Panc1 (cell line): ENCODE measurements around the gene XYLT1.

Experiments used
- POLR2AphosphoS5 ChIP-seq: IDR thresholded peaks from 2 replicates; pipeline ENCODE4 v1.6.1; 2012; ENCODE audit warnings: mild to moderate bottlenecking, low read depth, low read length, moderate library complexity
- SIN3A ChIP-seq: IDR thresholded peaks from 2 replicates; pipeline ENCODE4 v1.6.1; 2012; ENCODE audit warnings: low read depth, mild to moderate bottlenecking, low read length, moderate library complexity, borderline replicate concordance; ENCODE audit not compliant: insufficient read depth
- TCF7L2 ChIP-seq: IDR thresholded peaks from 2 replicates; pipeline ENCODE4 v1.6.1; 2011; ENCODE audit warnings: mild to moderate bottlenecking, low read depth, low read length, inconsistent platforms
- TF ChIP-seq, protein P1 (sequence below): fragments of 450-650 bp; IDR thresholded peaks from 2 replicates; pipeline ENCODE4 v1.5.1; 2017; ENCODE audit warnings: mild to moderate bottlenecking
- TF ChIP-seq, protein P2 (sequence below), 2 experiments: IDR thresholded peaks; 2 replicates each; pipeline ENCODE4 v1.6.1; 2011 to 2012; ENCODE audit warnings: low read depth in 2 of 2, control low read depth in 1 of 2, low read length in 1 of 2, mild to moderate bottlenecking in 1 of 2, moderate library complexity in 1 of 2; ENCODE audit not compliant: insufficient read depth in 1 of 2

- TF ChIP-seq, protein P1, sequence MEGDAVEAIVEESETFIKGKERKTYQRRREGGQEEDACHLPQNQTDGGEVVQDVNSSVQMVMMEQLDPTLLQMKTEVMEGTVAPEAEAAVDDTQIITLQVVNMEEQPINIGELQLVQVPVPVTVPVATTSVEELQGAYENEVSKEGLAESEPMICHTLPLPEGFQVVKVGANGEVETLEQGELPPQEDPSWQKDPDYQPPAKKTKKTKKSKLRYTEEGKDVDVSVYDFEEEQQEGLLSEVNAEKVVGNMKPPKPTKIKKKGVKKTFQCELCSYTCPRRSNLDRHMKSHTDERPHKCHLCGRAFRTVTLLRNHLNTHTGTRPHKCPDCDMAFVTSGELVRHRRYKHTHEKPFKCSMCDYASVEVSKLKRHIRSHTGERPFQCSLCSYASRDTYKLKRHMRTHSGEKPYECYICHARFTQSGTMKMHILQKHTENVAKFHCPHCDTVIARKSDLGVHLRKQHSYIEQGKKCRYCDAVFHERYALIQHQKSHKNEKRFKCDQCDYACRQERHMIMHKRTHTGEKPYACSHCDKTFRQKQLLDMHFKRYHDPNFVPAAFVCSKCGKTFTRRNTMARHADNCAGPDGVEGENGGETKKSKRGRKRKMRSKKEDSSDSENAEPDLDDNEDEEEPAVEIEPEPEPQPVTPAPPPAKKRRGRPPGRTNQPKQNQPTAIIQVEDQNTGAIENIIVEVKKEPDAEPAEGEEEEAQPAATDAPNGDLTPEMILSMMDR = no peak
- TF ChIP-seq POLR2AphosphoS5 = no peak
- TF ChIP-seq, protein P2, sequence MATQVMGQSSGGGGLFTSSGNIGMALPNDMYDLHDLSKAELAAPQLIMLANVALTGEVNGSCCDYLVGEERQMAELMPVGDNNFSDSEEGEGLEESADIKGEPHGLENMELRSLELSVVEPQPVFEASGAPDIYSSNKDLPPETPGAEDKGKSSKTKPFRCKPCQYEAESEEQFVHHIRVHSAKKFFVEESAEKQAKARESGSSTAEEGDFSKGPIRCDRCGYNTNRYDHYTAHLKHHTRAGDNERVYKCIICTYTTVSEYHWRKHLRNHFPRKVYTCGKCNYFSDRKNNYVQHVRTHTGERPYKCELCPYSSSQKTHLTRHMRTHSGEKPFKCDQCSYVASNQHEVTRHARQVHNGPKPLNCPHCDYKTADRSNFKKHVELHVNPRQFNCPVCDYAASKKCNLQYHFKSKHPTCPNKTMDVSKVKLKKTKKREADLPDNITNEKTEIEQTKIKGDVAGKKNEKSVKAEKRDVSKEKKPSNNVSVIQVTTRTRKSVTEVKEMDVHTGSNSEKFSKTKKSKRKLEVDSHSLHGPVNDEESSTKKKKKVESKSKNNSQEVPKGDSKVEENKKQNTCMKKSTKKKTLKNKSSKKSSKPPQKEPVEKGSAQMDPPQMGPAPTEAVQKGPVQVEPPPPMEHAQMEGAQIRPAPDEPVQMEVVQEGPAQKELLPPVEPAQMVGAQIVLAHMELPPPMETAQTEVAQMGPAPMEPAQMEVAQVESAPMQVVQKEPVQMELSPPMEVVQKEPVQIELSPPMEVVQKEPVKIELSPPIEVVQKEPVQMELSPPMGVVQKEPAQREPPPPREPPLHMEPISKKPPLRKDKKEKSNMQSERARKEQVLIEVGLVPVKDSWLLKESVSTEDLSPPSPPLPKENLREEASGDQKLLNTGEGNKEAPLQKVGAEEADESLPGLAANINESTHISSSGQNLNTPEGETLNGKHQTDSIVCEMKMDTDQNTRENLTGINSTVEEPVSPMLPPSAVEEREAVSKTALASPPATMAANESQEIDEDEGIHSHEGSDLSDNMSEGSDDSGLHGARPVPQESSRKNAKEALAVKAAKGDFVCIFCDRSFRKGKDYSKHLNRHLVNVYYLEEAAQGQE (IDR thresholded peaks at IDR 0.05; ENCODE audit: insufficient read depth in 1 of 2, low read depth in 2 of 2, low read length in 1 of 2) = no peak
- TF ChIP-seq SIN3A = no peak
- TF ChIP-seq TCF7L2 = no peak
These were observed 60.9 kb downstream of the XYLT1 start for GRCh38 chr16:17409894-17410293.
